WI38 (cell line): ENCODE measurements around the gene ZNF462.

ENCODE experiments used
- H3K4me3 ChIP-seq: 2 replicates; pipeline ENCODE4 v1.5.1; 2011; ENCODE audit warnings: low read depth, mild to moderate bottlenecking, control low read depth, low read length
- CTCF ChIP-seq: IDR thresholded peaks from 2 replicates; pipeline ENCODE4 v1.5.1; 2012; ENCODE audit warnings: low read depth, mild to moderate bottlenecking, control low read depth, low read length

Gene ZNF462

DNA sequence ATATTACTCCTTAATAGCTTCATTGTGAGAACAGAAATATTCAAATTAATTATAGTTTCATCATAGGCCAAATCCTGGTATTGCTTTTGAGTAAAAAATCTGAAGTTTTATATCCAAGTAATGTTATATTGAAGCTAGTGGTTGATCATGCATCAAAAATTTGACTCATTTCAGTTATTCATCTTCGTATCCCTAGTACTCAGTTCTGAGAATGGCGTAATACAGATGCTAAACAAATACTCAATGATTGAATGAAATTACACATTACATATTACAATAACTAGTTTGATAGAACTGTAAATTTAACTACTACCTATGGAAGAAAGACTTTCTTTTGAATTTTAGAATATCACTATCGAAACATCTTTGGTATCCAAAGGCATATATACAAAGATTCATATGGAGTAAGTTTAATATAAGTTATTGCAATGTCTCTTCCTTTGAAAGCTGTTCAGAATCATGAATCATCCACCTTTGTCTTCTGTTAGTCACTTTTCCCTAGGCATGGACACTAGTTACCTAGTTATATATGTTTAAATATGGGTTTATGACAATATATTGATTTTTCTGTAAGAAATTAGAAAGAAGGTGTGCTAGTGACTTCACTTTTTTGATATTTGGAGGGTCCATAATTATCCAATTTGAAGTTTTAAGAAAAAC is 5.0 kb upstream of the ZNF462 start:
- no peak overlapping the region for H3K4me3 ChIP-seq
- TF ChIP-seq CTCF = no peak

DNA sequence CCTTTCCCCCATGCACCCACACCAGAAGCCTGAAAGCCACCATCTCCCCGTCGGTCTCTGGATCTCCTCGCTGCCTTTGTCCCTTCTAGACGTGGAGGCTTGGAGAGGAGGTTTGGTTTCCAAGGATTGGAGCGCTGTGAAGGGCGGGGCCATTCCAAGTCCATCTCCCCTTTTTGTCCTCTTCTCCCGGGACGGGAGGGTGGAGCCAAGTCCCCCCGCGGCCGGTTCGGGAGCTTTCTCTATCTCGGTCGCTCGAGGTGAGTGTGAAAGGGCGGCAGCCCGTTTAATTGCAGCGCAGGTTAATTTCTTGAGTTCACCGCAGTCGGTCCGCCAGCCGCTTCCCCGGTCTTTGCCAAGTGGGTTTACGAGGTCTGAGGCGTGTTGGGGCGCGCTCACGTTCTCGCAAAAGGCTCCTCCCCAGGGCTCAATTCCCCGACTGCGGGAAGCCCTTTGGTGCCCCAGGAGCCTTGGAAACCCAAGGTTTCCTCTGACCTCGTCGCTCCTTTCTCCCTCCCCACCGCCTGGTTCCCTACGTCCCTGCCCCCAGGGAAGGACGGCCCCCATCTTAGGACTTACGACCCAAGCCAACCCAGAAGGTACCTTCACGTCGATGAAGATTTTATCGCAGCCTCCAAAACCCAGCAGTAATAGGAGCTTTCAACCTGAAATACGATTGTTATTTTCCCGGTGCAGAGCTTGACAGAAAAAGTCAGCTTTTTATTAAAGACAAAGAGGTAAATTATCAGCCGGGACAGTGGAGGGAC is 2.8 kb upstream of the ZNF462 start:
- peak overlapping the region; percentile 89 for H3K4me3 ChIP-seq

GRCh38 chr9:106860721-106861639 is 2.0 kb upstream of the ZNF462 start:
- H3K4me3 ChIP-seq = peak overlapping the region; percentile 89
- TF ChIP-seq CTCF = no peak

More for the DNA sequence above, 2.8 kb upstream of the ZNF462 start:
- no peak for TF ChIP-seq CTCF

GRCh38 chr9:106861640-106862109 is 1.3 kb upstream of the ZNF462 start:
- TF ChIP-seq CTCF = no peak
- peak overlapping the region; percentile 89 for H3K4me3 ChIP-seq

GRCh38 chr9:106862110-106862820 is 701 bp upstream of the ZNF462 start:
- peak overlapping the region; percentile 89 for H3K4me3 ChIP-seq
- no peak for TF ChIP-seq CTCF

DNA sequence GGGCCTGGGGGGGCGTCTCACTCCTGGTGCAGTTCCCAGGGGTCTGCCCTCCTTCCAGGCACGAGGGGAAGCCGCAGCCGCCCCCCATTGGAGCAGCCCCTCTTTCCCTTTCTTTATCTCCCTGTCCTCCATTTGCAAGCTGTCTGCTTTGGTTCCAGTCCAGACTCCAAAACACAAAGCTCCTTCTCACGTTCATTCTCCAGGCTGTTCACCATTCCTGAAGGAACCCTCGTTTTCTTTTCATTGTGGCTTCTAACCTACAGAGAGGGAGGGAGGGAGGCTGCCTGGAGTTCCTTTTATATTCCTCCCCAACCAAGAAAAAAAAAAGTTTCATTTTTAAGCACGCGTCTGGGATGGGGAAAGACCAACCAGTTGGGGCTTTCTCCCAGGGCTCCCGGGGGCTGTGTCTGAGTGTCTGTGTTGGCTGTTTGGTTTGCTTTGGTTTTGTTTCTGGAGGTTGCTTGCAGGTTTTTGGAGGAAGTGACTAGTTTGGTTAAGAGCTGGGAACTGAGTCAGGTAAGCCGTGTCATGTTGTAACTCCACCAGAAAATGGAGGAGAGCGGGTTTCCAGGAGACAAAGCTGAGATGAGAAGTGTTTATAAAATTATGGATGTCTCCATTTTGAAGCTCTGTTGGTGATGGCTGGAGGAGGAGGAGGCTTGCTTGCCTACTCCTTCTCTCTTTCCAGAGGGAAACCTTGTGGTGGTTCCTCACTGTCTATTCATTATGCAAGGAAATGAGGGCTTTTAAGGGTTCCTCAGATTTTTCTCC is 1.6 kb downstream of the ZNF462 start:
- TF ChIP-seq CTCF = no peak
- H3K4me3 ChIP-seq = peak overlapping the region; percentile 89
